Right cardiac atrium (tissue), 5 donors: ENCODE data around the gene RAI1. TPM values are rescaled to one million over a fixed set of nuclear protein-coding genes. Genes with fewer than 3 reads are reported as not detected.
A peak's percentile ranks its signal among the peaks of the same experiment; 100 is the strongest.

ENCODE experiments used
- ATAC-seq, 2 donors: fragments of 200-7000 bp; cut with Tn5 transposase; one replicate each; pipeline versions ENCODE4 v1.8.0 to v1.9.1; 2020; ENCODE audit warnings: moderate library complexity in 2 of 2, mild to moderate bottlenecking in 1 of 2
- DNase-seq, 3 donors: peaks; one replicate each; pipeline ENCODE4 v3.0.0-alpha.2; 2020
- H3K27ac ChIP-seq: one replicate; pipeline ENCODE4 v1.5.1; 2013; ENCODE audit warnings: mild to moderate bottlenecking, low read length, control low read depth, moderate library complexity
- H3K27me3 ChIP-seq: one replicate; pipeline ENCODE4 v1.6.1; 2013; ENCODE audit not compliant: control insufficient read depth, insufficient read depth
- H3K4me1 ChIP-seq: one replicate; pipeline ENCODE4 v1.6.1; 2013; ENCODE audit warnings: low read length; ENCODE audit not compliant: control insufficient read depth, insufficient read depth
- H3K4me3 ChIP-seq: one replicate; pipeline ENCODE4 v1.5.1; 2013; ENCODE audit warnings: low read length, control low read depth
- H3K9me3 ChIP-seq: one replicate; pipeline ENCODE4 v1.6.1; 2013; ENCODE audit warnings: low read length; ENCODE audit not compliant: control insufficient read depth
- WGBS: extraction: QIAGEN DNeasy Blood & Tissue Kit; methylation state at CpG from one replicate; pipeline ENCODE4 v1.1.7; 2013; 5-methylcytosine and 5-hydroxymethylcytosine counted together
- intact Hi-C, 4 donors: fragments of 100-400 bp; cut with DNase I; formaldehyde crosslinking; loops; one replicate each; pipeline versions ENCODE4 v1.11.0 to v1.14.0; 2022 to 2023
- polyA plus RNA-seq: library from polyadenylated mRNA; stranded (reverse); fragments of 200-250 nt; gene quantifications from one replicate; pipeline ENCODE4 v1.2.3, GENCODE V29; 2013
- total RNA-seq, 4 donors: library from RNA; stranded (reverse); fragmentation: NEBNext Ultra II Directional; extraction: Animal tissue kit (Norgen Biotek cat#: 25700); gene quantifications; one replicate each; pipeline ENCODE4 v1.2.1, GENCODE V29; 2021
- donor health status: healthy with polysubstance abuse.
- donor health status: DM: no; HTN: yes; CAD: no.
- donor health status: DM: no; HTN: no; CAD: no.
- donor health status: DM: no; HTN: yes; CAD: no; lungs with severe emphysema.
- donor health status: DM: yes; HTN: yes; CAD: no.

The RAI1 gene
- total and polyA plus RNA-seq, 5 donors: 18.2 to 26.8 (median 23.0) TPM

GRCh38 chr17:17846645-17847044 lies 165.4 kb downstream of the RAI1 start:
- H3K4me1 ChIP-seq: peaks cover 17% of the 10 kb centered on the region
- no peaks in the 10 kb centered on the region for H3K9me3 ChIP-seq
- H3K4me3 ChIP-seq: no peak overlapping the region
- no peaks in the 10 kb centered on the region for H3K27me3 ChIP-seq
- H3K27ac ChIP-seq: no peak overlapping the region
- DNase-seq (peak in 2 of 3 donors; percentile 39 to 48), ATAC-seq (no peak)
- WGBS: 91% methylated on average over 8 of the region's 8 CpGs
- intact Hi-C loops: loop anchor here in 1 of 4 donors (10.0 kb wide), 1 partner anchor 162 kb away; the partner anchor contains the start of gene RAI1

GRCh38 chr17:17847118-17847689 lies 165.9 kb downstream of the RAI1 start:
- intact Hi-C loops: loop anchor here in 1 of 4 donors (10.0 kb wide), 1 partner anchor 162 kb away; the partner anchor contains the start of gene RAI1
- Histone ChIP-seq H3K27me3 (no peaks in the 10 kb centered on the region), H3K4me3 (no peak overlapping the region), H3K27ac (no peak overlapping the region), H3K4me1 (peaks cover 17% of the 10 kb centered on the region), H3K9me3 (no peaks in the 10 kb centered on the region)
- DNase-seq: peak in 2 of 3 donors; percentile 35 to 55
- 80% methylated on average over 17 of the region's 17 CpGs for WGBS
- no peak for ATAC-seq

DNA sequence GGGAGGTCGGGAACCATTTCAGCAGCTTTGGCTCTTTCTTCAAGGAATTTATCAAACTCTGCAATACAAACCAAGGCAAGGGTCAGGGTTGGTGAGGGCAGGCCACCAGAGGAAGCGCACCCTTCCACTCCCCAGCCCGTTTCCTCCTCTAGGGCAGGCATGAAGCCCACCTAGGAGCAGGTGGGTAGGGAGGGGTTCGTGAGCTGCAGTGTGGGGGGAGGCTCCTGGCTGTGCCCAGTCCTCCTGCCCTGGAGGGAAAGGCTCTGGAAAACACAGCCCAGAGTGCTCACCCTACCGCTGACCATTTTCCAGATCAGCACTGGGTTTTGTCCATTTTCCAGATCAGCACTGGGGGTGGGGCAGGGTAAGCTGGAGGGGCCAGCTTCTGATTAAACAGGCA lies 166.5 kb downstream of the RAI1 start:
- 93% methylated on average over 5 of the region's 5 CpGs for WGBS
- intact Hi-C loops: loop anchor here in 1 of 4 donors (10.0 kb wide), 1 partner anchor 163 kb away; the partner anchor contains the start of gene RAI1

GRCh38 chr17:17848311-17849082 lies 167.2 kb downstream of the RAI1 start:
- intact Hi-C loops: loop anchor here in 1 of 4 donors (10.0 kb wide), 1 partner anchor 164 kb away; the partner anchor contains the start of gene RAI1
- Histone ChIP-seq H3K9me3 (no peaks in the 10 kb centered on the region), H3K27me3 (no peaks in the 10 kb centered on the region), H3K27ac (peak overlapping the region; percentile 62), H3K4me1 (peaks cover 17% of the 10 kb centered on the region), H3K4me3 (no peak overlapping the region)
- DNase-seq: peak in 2 of 3 donors; percentile 51 to 65
- WGBS: 80% methylated on average over 10 of the region's 10 CpGs
- ATAC-seq: peak in 1 of 2 donors; percentile 7

More for the DNA sequence above, 166.5 kb downstream of the RAI1 start:
- Histone ChIP-seq H3K4me3 (no peak overlapping the region), H3K27ac (no peak overlapping the region), H3K27me3 (no peaks in the 10 kb centered on the region), H3K4me1 (peaks cover 17% of the 10 kb centered on the region), H3K9me3 (no peaks in the 10 kb centered on the region)
- DNase-seq: peak in 2 of 3 donors; percentile 5 to 46
- no peak for ATAC-seq

DNA sequence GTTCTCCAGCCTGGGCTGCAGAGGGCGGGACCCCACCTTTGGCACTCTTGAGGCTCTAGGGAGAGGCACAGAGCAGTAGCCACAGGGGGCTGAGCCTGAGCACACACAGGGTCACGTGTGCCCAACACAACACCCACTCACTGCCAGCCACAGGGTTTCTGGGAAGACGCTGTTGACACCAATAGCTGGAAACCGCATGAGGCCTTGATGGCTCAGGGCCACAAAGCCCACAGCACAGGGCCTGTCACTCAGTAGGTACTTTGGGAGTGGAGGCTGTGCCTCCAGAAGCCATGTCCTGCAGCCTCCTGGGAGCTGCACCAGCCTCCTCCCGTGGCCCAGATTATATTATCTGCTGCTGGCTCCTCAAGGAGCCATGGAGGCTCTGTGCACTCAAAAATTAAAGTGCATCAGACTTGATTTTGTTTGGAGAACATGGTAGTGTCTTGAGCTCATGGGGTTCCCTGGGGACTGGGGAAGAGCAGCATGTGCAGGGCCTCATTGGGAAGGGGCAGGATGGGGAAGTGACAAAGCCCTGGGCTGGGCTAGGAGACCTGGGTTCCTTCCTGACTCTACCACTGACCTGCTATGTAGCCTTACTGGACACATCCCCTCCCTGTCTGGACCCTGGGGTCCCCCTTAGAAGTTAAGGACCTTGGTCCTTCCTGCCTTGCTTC lies 168.0 kb downstream of the RAI1 start:
- peak overlapping the region; percentile 91 for H3K27ac ChIP-seq
- peaks cover 17% of the 10 kb centered on the region for H3K4me1 ChIP-seq
- H3K27me3 ChIP-seq: no peaks in the 10 kb centered on the region
- 33% methylated on average over 5 of the region's 5 CpGs for WGBS
- intact Hi-C loops: loop anchor here in 1 of 4 donors (10.0 kb wide), 1 partner anchor 164 kb away; the partner anchor contains the start of gene RAI1
- H3K9me3 ChIP-seq: no peaks in the 10 kb centered on the region
- no peak overlapping the region for H3K4me3 ChIP-seq
- ATAC-seq (peak; percentile 77 to 82), DNase-seq (peak; percentile 84 to 92 (median 88))

DNA sequence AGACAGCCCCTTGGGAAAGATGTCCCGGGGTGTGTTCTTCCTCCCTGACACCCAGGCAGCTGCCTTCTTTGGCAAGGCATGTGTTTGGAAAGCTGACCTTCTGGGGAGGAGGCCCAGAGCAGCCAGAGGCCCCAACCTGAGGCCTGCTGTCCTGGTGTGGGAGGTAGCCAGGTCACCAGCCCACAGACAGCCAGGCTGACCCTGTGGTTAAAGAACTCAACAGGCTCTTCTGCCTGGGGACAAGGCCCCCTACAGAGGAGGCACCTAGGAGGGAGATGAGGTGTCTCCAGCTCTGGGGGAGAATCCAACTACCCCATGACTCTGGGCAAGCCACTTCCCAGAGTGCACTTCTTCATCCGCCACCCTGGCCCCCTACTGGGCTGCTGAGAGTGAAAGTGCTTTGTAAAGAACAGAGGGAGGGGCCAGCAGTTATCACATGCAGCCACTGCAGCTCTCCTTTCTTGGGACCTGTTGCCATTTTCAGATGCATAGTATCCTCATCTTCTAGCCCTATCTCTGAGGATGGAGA lies 168.7 kb downstream of the RAI1 start:
- Histone ChIP-seq H3K4me1 (peaks cover 17% of the 10 kb centered on the region), H3K27me3 (no peaks in the 10 kb centered on the region), H3K9me3 (no peaks in the 10 kb centered on the region), H3K4me3 (no peak overlapping the region), H3K27ac (peak overlapping the region; percentile 91)
- ATAC-seq: peak; percentile 59 to 61
- WGBS: 24% methylated on average over 2 of the region's 2 CpGs
- DNase-seq: peak; percentile 56 to 83 (median 79)
- intact Hi-C loops: loop anchor here in 1 of 4 donors (10.0 kb wide), 1 partner anchor 165 kb away; the partner anchor contains the start of gene RAI1

DNA sequence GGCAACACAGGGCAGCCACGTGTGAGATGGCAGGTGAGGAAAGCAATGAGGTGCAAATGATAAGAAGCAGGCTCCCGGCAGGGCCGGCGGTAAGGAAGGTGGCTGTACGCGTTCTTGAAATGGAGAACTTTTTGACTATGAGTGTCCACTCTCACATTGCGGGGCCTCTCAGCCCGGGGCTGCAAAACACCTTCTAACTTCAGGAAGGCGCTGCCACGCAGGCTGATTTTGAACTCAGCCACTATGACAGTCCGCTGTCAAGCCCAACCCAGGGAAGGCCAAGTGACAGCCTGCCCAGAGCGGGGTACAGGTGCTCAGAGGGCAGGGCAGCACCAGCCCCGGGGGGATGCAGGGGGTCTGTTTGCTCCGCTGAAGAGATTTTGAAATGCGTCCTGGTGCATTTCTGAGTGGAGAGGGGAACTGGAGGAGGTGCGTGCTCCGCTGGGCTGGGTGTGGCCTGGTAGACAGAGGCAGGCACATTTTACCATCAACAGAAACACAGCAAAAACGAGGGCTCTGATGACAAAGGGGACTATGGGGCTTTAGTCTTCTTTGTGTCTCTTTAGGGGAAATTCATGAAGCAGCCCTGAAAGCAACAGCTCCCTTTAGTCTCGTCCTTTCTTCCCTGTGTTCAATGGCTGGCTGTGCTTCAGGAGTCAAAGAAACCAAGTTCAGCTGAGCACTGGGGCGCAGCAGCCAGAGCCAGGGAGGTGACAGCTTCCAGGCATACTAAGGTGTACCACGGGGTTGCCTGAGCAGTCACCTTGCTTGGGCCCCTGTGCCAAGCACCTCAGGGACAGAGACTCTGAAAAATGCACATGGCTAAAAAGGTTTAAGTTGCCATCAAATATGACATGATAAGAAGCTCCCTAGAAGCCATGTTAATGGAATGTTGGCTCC lies 170.1 kb downstream of the RAI1 start:
- 69% methylated on average over 21 of the region's 21 CpGs for WGBS
- intact Hi-C loops: no loop called here
- H3K9me3 ChIP-seq: no peaks in the 10 kb centered on the region
- H3K4me3 ChIP-seq: no peak overlapping the region
- H3K27me3 ChIP-seq: no peaks in the 10 kb centered on the region
- peak in 1 of 3 donors; percentile 52 for DNase-seq
- peaks cover 19% of the 10 kb centered on the region for H3K4me1 ChIP-seq
- no peak for ATAC-seq
- H3K27ac ChIP-seq: peak overlapping the region; percentile 21

DNA sequence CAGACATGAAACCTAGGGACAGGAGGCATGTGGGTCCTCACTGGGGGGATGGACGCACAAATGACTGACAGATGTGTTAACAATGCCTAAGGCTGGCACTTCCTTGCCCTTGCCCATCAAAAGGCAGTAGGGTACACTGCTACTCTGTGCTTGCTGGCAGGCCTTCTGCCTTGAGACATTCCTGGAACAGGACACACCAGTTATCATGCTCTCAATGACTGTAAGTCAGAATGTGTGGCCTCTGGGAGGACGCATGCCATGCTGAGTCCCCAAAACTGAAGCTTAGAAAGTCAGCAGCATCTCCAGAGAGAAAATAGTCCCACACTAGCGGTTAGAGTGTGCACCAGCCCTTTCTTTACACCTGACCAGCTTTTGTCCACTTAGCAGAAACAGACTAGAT lies 171.7 kb downstream of the RAI1 start:
- ATAC-seq (no peak), DNase-seq (peak in 1 of 3 donors; percentile 7)
- Histone ChIP-seq H3K9me3 (no peaks in the 10 kb centered on the region), H3K4me3 (no peak overlapping the region), H3K27ac (no peak overlapping the region), H3K27me3 (no peaks in the 10 kb centered on the region), H3K4me1 (peaks cover 19% of the 10 kb centered on the region)
- WGBS: 73% methylated on average over 3 of the region's 3 CpGs
- intact Hi-C loops: no loop called here

DNA sequence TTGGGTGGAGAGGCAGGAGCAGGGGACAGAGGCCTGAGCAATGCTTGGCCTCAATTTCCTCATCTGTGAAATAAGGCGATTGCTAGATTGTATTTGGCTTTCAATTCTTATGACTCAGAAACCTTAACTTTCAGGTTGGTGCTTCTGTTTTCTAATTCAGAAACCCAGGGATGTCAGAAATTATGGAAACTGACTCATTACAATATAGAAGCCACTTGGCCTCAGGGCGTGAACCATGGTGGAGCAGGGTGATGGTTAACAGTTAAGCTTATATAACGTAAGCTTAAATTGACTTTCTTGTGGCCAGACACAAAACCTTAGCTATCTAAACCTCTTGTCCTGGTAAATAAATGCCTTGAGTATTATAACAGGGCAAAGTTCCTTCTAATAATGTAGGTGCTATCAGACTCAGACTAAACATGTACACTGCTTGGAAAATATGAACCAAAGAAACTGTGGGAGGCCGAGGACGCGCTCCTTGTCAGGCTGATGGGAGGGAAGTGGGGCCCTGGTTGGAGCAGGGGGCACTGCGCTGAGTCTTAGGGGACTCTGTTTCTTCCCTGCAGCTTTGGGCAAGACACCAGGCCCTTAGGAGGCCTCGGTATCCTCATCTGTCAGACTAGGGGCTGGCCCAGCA lies 172.7 kb downstream of the RAI1 start:
- intact Hi-C loops: no loop called here
- H3K27me3 ChIP-seq: no peaks in the 10 kb centered on the region
- no peak overlapping the region for H3K4me3 ChIP-seq
- 94% methylated on average over 8 of the region's 8 CpGs for WGBS
- peaks cover 15% of the 10 kb centered on the region for H3K4me1 ChIP-seq
- H3K9me3 ChIP-seq: no peaks in the 10 kb centered on the region
- peak overlapping the region; percentile 15 for H3K27ac ChIP-seq
- no peak for ATAC-seq
- DNase-seq: peak in 1 of 3 donors; percentile 28
